Retinal pigment epithelial cell (primary cell): ENCODE results near the gene BRD3OS.
"Not testable (repeated sequence)": the region's sequence is repeated elsewhere in the genome, so short reads cannot be mapped to it uniquely, and the experiment has no call there.

Source experiments
- DNase-seq: peaks from one replicate; pipeline ENCODE4 v3.0.0-alpha.2; 2010; ENCODE audit warnings: low read depth
- H3K4me3 ChIP-seq: 2 replicates; pipeline ENCODE4 v1.5.1; 2011; ENCODE audit warnings: mild to moderate bottlenecking, low read length, control low read depth, moderate library complexity
- TF ChIP-seq, protein P1 (sequence below): conservative IDR thresholded peaks from 2 replicates; pipeline ENCODE4 v1.5.1; 2011; ENCODE audit warnings: low read depth, low read length, control low read depth, inconsistent platforms

The BRD3OS gene

DNA sequence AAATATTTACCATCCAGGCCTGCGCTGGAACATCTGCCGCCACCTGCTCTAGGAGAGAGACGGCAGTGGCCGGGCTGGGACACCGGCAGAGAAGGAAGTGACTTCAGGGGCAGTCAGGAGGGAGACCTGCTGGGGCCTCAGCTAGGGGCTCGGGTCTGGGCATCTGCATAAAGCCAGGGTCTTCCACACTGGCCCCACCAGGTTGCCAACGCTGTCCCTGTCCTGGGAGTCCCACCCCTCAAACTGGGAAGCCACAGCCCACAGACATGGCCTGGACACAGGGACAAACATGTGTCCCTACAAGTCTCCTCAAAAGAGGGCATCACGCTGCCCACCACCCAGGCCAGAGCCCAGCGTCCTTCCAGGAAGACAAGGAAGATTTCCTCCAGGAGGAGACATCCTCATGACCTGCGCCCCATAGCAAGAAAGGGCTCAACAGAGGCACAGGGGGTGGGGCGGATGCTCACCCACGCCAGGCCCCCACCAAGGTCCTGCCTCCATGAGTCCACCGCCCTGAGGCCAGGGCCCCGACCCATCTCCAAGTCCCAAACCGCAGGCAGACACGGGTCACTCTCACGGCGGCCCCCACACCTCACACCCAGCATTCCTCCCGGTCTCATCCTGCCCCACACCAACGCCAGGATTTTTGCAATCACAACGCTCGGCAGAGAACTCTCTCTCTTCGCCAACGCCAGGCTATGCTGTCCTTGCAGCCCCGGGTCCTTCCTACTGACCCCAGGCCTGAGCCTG, 42.1 kb upstream of the BRD3OS start:
- H3K4me3 ChIP-seq = no peak overlapping the region
- no peak for DNase-seq
- TF ChIP-seq, protein P1, sequence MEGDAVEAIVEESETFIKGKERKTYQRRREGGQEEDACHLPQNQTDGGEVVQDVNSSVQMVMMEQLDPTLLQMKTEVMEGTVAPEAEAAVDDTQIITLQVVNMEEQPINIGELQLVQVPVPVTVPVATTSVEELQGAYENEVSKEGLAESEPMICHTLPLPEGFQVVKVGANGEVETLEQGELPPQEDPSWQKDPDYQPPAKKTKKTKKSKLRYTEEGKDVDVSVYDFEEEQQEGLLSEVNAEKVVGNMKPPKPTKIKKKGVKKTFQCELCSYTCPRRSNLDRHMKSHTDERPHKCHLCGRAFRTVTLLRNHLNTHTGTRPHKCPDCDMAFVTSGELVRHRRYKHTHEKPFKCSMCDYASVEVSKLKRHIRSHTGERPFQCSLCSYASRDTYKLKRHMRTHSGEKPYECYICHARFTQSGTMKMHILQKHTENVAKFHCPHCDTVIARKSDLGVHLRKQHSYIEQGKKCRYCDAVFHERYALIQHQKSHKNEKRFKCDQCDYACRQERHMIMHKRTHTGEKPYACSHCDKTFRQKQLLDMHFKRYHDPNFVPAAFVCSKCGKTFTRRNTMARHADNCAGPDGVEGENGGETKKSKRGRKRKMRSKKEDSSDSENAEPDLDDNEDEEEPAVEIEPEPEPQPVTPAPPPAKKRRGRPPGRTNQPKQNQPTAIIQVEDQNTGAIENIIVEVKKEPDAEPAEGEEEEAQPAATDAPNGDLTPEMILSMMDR = no peak

DNA sequence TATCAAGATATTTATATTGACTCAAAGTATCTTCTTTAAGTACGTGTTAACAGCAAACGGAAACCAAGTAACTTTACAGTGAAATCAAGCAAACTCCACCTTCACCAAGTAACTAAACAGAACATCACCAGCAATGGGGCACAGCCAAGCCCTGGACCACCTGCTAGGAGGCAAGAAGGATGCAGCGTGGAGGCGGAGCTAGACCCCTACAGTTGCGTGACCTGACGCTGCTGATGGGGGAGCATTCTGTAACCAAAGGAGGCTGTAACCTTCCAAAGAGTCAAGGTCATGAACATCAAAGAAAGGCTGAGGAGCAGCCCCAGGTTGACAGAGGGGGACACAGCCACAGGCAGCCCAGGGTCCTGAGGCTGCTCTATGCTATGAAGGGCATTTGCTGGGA, 39.2 kb upstream of the BRD3OS start:
- TF ChIP-seq, protein P1 = no peak
- no peak for DNase-seq
- H3K4me3 ChIP-seq = no peak overlapping the region

DNA sequence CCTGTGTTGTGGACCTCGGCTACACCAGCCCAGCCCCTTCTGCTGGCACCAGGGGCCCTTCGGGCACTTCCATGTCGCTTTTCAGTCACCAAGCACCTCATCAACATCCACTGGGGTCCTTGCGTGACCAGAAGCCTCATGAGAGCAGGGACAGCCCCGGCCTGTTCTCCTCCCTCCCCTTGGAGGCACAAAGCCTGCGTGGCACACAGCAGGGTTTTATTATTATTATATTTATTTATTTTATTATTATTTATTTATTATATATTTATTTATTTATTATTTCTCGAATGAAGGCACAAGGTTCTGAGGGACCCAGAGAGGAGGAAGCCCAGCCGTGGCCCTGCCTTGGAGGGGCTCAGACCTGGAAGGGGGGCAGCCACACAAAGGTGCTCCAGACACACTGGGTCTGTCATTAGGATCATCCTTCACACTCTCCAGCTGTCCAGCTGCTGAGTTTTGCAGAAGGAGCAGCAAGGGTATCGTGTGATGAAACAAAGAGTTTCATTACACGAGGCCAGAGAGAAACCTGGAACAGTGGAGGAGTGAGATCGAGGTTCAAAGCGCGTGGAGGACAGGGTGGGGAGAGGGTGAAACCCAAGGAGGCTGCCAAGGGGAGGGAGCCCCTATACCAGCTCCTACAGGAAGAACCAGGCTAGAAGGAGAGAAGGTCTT, 38.4 kb upstream of the BRD3OS start:
- TF ChIP-seq, protein P1 = no peak
- no peak for DNase-seq
- no peak overlapping the region for H3K4me3 ChIP-seq

DNA sequence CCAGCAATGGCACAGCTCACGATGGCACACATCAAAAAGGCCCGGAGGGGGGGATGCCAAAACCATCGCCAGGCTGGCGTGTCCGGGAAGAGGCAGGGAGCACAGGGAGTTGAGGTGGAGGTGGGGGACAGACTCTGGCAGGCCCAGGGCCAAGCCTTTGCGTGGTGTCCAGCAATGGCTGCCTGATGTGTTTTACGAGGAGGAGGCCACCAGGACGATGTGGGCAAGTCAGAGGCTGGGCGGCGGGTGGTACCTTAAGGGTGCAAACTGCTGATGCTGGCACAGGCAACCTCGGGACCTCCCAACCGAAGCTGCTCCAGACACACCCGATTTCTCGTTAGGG, 37.9 kb upstream of the BRD3OS start:
- TF ChIP-seq, protein P1 = no peak
- H3K4me3 ChIP-seq = no peak overlapping the region
- no peak for DNase-seq

DNA sequence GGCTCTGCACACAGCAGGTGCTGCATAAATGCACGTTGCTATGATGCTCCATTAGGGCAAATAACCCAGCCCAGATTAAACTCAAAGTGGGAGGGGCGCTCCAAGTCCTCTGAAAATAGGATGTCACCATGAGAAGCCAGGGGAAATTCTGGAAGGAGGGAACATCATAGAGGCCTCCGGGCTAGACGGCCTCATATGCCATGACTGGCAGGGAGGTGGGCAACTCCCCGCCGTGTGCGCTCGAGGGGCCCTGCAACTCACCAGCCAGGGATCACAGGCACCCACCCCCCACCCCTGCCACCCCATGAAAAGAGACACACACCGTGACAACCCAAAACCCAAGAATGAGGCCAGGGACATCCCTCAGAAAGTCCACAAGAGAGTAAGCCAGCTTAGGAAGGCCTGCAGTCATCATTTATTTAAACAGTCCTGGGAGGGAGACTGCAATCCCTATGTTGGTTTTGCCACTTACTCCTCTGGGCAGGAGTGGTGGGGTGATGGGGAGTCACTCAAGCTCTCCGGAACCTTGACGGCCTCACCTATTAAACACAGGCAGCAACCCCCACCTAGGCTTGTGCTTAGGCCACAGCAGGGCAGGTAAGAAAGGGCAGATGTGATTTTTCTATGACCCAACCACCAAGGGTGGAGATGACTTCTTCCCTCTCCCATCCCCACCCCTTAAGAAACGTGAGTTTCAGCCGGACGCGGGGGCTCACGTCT, 37.2 kb upstream of the BRD3OS start:
- no peak for DNase-seq
- no peak overlapping the region for H3K4me3 ChIP-seq
- TF ChIP-seq, protein P1 = no peak

DNA sequence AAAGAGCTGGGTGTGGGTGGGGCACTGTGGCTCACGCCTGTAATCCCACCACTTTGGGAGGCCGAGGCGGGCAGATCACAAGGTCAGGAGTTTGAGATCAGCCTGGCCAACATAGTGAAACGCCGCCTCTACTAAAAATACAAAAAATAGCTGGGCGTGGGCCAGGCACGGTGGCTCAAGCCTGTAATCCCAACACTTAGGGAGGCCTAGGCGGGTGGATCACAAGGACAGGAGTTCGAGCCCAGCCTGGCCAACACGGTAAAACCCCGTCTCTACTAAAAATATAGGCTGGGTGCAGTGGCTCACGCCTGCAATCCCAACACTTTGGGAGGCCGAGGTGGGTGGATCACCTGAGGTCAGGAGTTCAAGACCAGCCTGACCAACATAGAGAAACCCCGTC, 36.5 kb upstream of the BRD3OS start:
- not testable (repeated sequence) for DNase-seq, H3K4me3 ChIP-seq

DNA sequence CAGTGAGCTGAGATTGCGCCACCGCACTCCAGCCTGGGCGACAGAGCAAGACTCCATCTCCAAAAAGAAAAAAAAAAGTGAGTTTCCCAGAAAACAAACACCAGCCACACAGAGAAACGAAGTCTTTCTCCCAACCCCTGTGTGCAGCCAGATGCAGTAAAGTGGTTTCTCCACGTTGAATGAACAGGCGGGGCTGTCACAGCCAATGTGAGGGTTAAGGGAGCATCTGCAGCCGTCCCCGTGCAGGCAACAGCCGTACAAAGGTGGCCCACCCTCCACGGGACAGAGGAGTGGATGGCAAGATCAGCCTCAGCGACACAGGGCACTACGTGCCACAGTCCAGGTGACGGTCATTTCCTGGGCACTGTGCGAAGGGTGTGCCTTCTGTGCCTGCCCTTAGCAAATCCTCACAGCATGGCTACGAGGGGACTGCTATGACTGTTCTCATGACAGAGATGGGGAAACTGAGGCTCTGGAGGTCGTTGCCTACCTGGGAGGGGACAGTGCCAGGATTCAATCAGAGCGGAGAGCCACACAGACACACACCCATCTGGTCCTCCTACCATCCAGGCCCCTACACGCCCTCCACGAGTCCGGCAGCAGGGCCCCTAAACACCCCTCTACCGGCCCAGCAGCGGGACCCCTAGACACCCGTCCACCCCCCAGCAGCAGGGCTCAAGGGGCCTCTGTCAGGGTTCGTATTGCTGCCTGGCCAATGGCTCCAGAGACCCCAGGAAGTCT, 35.5 kb upstream of the BRD3OS start:
- TF ChIP-seq, protein P1 = no peak
- DNase-seq = no peak
- peak overlapping the region; percentile 64 for H3K4me3 ChIP-seq
